Nephron (organoid): Measurements from ENCODE around the gene PRKG1.

ENCODE experiments used
- H3K27ac Mint-ChIP-seq, 3 experiments: 2 replicates each; pipeline ENCODE4 v1.8.0; 2020; ENCODE audit warnings: mixed read lengths in 3 of 3, mild to moderate bottlenecking in 2 of 3, moderate library complexity in 1 of 3
- H3K27me3 Mint-ChIP-seq: 2 replicates; pipeline ENCODE4 v1.8.0; 2021; ENCODE audit warnings: low read depth, mild to moderate bottlenecking, moderate library complexity, mixed read lengths
- H3K36me3 Mint-ChIP-seq: 2 replicates; pipeline ENCODE4 v1.8.0; 2020; ENCODE audit warnings: low read depth, mixed read lengths
- H3K4me1 Mint-ChIP-seq: 2 replicates; pipeline ENCODE4 v1.8.0; 2020; ENCODE audit warnings: mixed read lengths
- H3K4me3 Mint-ChIP-seq, 3 experiments: 2 replicates each; pipeline ENCODE4 v1.8.0; 2020; ENCODE audit warnings: mild to moderate bottlenecking in 3 of 3, mixed read lengths in 3 of 3, moderate library complexity in 2 of 3
- H3K9me3 Mint-ChIP-seq: 2 replicates; pipeline ENCODE4 v1.8.0; 2020; ENCODE audit warnings: mixed read lengths
- TF ChIP-seq, protein P1 (sequence below), 3 experiments: fragments of 200-600 bp; sonication (generic); IDR thresholded peaks; one replicate each; pipeline ENCODE4 v1.5.0; 2021; ENCODE audit warnings: antibody characterized with exemption in 3 of 3; ENCODE audit not compliant: unreplicated experiment in 3 of 3

The PRKG1 gene

DNA sequence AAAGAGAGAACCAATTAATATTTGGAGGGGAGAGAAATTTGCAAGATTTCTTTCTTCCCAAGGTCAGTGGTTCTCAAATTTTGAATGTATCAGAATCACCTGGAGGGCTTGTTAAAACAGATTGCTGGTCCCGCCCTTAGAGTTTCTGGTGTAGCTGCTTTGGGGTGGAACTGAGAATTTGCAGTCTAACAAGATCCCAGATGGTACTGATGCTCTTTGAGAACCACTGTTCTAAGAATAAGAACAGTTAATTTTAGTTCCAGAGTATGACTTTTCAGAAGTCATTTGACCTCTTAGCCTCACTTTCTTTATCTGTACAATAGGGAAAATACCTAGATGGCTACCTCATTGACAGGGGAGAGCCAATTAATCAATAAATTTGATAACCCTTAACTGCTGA lies 161.6 kb downstream of the PRKG1 start:
- Mint-ChIP-seq H3K4me1 (peaks cover 27% of the 10 kb centered on the region), H3K36me3 (no peaks in the 10 kb centered on the region)

DNA sequence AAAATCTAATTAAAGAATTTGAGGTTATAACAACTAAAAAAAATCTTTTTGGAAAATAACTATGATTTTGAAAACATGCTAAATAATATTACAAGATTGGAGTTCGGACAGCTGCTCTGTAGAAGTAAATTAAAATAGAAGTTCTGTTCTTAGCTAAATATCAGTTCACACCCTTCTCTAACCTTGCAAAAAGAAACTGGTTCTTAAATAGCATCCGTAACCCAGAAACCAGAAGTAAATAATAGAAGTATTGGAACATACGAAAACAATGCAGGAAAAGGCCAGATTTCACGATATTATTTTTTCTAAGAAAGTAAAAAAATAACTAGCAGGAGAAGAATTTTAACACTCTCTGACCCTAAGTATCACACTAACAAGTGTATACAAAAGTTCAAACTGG lies 164.7 kb downstream of the PRKG1 start:
- Mint-ChIP-seq H3K4me3 (no peak overlapping the region), H3K27me3 (no peaks in the 10 kb centered on the region), H3K9me3 (no peaks in the 10 kb centered on the region), H3K4me1 (peaks cover 41% of the 10 kb centered on the region), H3K36me3 (no peaks in the 10 kb centered on the region), H3K27ac (peak overlapping the region; percentile 22 to 80 (median 28))
- TF ChIP-seq, protein P1, sequence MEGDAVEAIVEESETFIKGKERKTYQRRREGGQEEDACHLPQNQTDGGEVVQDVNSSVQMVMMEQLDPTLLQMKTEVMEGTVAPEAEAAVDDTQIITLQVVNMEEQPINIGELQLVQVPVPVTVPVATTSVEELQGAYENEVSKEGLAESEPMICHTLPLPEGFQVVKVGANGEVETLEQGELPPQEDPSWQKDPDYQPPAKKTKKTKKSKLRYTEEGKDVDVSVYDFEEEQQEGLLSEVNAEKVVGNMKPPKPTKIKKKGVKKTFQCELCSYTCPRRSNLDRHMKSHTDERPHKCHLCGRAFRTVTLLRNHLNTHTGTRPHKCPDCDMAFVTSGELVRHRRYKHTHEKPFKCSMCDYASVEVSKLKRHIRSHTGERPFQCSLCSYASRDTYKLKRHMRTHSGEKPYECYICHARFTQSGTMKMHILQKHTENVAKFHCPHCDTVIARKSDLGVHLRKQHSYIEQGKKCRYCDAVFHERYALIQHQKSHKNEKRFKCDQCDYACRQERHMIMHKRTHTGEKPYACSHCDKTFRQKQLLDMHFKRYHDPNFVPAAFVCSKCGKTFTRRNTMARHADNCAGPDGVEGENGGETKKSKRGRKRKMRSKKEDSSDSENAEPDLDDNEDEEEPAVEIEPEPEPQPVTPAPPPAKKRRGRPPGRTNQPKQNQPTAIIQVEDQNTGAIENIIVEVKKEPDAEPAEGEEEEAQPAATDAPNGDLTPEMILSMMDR (IDR thresholded peaks at IDR 0.05; ENCODE audit: unreplicated experiment in 3 of 3), result no peak

More for the DNA sequence above, 161.6 kb downstream of the PRKG1 start:
- no peak overlapping the region for H3K27ac Mint-ChIP-seq
- H3K4me3 Mint-ChIP-seq, result no peak overlapping the region
- H3K9me3 Mint-ChIP-seq, result no peaks in the 10 kb centered on the region
- TF ChIP-seq, protein P1 (IDR thresholded peaks at IDR 0.05; ENCODE audit: unreplicated experiment in 3 of 3), result no peak
- H3K27me3 Mint-ChIP-seq, result no peaks in the 10 kb centered on the region

DNA sequence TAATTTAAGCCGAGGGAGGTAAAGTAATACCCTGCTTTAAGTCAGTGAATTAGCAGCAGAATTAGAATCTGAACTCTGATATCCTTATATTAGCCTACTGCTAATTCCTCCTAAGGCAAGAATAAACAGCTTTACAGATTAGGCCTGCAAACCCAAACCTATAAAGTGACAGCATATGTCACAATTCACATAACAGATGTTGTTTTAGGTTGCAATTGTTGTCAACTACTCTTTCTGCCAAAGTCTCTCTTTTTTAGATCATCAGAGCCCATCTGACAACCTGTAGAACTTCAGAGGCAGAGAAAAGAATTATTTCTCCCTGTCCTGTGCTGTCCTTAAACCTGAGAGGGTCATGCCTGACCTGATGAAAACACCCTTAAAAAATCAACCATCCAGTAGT lies 167.2 kb downstream of the PRKG1 start:
- Mint-ChIP-seq H3K4me1 (peaks cover 65% of the 10 kb centered on the region), H3K36me3 (no peaks in the 10 kb centered on the region), H3K9me3 (no peaks in the 10 kb centered on the region), H3K27ac (peak overlapping the region in 2 of 3 experiments; percentile 41 to 84), H3K27me3 (no peaks in the 10 kb centered on the region), H3K4me3 (no peak overlapping the region)
- TF ChIP-seq, protein P1 (IDR thresholded peaks at IDR 0.05; ENCODE audit: unreplicated experiment in 3 of 3), result no peak

DNA sequence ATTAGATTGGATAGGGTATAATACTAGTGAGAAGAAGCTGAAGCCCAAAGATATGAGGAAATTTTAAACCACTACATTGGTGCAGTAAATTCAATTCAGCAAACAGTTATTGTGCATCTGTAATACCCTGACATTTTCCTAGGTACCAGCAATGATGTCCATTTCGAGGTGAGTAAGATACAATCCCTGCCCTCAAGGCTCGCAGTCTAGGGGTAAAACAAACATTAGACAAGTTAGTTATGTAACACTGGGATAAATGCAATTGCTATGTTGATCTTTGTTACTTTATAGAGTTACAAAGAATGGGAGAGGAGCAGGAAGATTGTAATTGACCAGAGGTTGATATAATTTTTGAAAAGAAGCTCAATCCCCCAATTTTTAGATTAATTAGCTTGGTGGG lies 168.1 kb downstream of the PRKG1 start:
- H3K36me3 Mint-ChIP-seq, result no peaks in the 10 kb centered on the region
- peaks cover 72% of the 10 kb centered on the region for H3K4me1 Mint-ChIP-seq
- TF ChIP-seq, protein P1 (IDR thresholded peaks at IDR 0.05; ENCODE audit: unreplicated experiment in 3 of 3), result no peak

DNA sequence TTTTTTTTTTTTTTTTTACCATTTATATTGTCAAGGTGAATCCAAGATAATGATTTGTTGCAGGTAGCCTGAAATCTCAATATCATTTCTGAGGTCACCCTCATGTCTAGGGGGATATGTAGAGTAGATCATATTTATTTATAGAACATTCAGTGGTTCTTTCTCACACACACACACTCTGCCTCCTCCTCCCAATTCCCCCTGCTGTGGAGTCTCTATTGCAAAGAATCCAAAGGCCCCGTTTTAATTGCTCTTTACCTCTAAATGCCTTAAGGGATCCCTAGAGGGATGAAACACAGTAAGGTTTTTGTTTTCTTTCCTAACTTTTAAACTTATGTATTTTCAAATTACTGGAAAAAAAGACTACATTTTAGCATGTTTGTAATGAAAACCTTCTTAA lies 170.0 kb downstream of the PRKG1 start:
- Mint-ChIP-seq H3K27me3 (no peaks in the 10 kb centered on the region), H3K36me3 (no peaks in the 10 kb centered on the region), H3K9me3 (no peaks in the 10 kb centered on the region), H3K4me3 (peak overlapping the region; percentile 2 to 18 (median 10)), H3K27ac (peak overlapping the region; percentile 84 to 90 (median 88)), H3K4me1 (peaks cover 79% of the 10 kb centered on the region)
- TF ChIP-seq, protein P1 (IDR thresholded peaks at IDR 0.05; ENCODE audit: unreplicated experiment in 3 of 3), result no peak

More for the DNA sequence above, 168.1 kb downstream of the PRKG1 start:
- Mint-ChIP-seq H3K27me3 (no peaks in the 10 kb centered on the region), H3K9me3 (no peaks in the 10 kb centered on the region), H3K4me3 (no peak overlapping the region), H3K27ac (peak overlapping the region; percentile 80 to 87 (median 84))

DNA sequence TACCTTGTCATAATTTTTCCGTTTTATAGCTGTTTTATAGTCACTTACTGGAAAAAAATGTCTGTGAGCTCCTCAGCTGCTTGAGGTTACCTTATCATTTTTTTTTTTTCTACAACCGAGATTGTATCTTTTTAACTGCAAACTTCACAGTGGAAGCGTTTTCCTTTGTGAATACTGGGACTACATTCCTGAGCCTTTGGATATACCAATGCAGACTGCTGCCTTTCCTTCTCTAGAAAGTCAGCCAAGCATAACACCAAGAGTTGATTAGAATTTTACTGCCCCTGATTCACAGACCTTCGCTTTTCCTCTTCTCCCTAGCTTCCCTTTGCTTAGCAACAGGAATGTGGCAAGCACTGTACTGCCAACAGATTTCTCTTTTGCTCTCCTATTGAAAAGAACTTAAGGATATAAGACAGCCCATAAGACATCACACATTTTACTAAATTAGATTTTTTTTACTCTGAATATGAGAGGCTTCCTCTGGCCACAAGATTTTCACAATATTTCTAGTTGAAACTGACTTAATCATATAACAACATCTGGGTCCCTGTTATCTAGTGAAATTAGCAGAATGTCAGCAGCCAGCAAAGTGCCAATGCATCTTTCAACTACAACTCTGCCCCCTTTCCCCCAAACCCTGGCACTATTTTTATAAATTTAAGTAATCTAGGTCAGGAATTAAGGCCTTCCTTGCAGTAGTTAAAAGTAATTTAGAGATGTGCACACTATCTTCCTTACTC lies 170.6 kb downstream of the PRKG1 start:
- Mint-ChIP-seq H3K9me3 (no peaks in the 10 kb centered on the region), H3K4me3 (peak overlapping the region; percentile 1 to 6 (median 2)), H3K36me3 (no peaks in the 10 kb centered on the region), H3K27me3 (no peaks in the 10 kb centered on the region), H3K4me1 (peaks cover 77% of the 10 kb centered on the region), H3K27ac (peak overlapping the region; percentile 84 to 90 (median 88))
- TF ChIP-seq, protein P1 (IDR thresholded peaks at IDR 0.05; ENCODE audit: unreplicated experiment in 3 of 3), result no peak
